ENCODE measurements around the gene ECE1.

- TF ChIP-seq CTCF (conservative IDR thresholded peaks at IDR 0.05 in 1 of 2, IDR thresholded peaks at IDR 0.05 in 1 of 2; ENCODE audit: low read depth in 1 of 2, low read length in 2 of 2) (no peak), EZH2 (IDR thresholded peaks at IDR 0.05; ENCODE audit: low read length, missing control alignments) (no peak)
Observed at GRCh38 chr1:21206117-21206516, 84.1 kb downstream of the ECE1 start.
